Left lobe of liver (tissue), 2 donors: ENCODE data around the gene CTXND1. TPM values are rescaled to one million over a fixed set of nuclear protein-coding genes. Genes with fewer than 3 reads are reported as not detected.
"Not testable (repeated sequence)": the region's sequence is repeated elsewhere in the genome, so short reads cannot be mapped to it uniquely, and the experiment has no call there.

Experiments used
- ATAC-seq: fragments of 200-7000 bp; cut with Tn5 transposase; one replicate; pipeline ENCODE4 v1.9.1; 2020; ENCODE audit warnings: mild to moderate bottlenecking, moderate library complexity
- DNase-seq: peaks from one replicate; pipeline ENCODE4 v3.0.0-alpha.2; 2020; ENCODE audit warnings: low spot score
- total RNA-seq: library from RNA; stranded (reverse); gene quantifications from one replicate; pipeline ENCODE4 v1.2.1, GENCODE V29; 2021
- donor health status: DM: no; HTN: no; CAD: no; lungs with moderate emphysema.
- donor health status: DM: no; HTN: yes; CAD: no.

Gene CTXND1
- total RNA-seq: 4.5 TPM

DNA sequence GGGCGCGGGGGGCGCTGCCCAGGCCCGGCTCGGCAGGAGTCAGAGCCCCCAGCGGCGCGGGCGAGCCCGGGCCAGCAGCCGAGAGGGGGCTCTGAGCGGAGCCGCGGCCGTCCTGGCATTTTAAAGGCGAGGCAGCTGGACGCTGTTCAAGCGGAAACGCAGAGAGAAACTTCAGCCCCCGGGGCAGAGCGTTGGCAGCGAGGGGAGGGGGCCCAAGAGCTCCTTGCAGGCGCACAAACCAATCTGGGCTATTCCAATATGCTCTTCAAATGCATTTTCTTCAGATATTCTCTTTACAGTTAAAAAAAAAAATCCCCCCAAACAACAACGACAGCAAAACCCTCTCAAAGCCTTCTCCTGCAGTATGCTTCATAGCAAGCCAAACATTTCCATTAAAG, at the start of gene CTXND1:
TSS of gene CTXND1 (minus strand) at position 93 of the 398 bp plus-strand sequence. CDS start 50,264 bp downstream, outside the sequence.
- peak; percentile 51 for ATAC-seq
- peak; percentile 57 for DNase-seq

DNA sequence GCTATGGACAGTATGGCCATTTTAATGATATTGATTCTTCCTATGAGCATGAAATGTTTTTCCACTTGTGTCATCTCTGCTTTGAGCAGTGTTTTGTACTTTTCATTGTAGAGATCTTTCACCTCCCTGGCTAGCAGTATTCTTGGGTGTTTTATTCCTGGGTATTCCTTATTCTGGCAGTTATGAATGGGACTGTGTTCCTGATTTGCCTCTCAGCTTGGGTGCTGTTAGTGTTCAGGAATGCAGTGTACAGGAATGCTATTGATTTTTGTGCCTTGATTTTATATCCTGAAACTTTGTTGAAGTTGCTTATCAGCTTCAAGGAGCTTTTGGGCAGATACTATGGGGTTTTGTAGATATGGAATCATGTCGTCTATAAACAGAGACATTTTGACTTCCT, 49.5 kb upstream of the CTXND1 start:
- DNase-seq (no peak), ATAC-seq (no peak)

DNA sequence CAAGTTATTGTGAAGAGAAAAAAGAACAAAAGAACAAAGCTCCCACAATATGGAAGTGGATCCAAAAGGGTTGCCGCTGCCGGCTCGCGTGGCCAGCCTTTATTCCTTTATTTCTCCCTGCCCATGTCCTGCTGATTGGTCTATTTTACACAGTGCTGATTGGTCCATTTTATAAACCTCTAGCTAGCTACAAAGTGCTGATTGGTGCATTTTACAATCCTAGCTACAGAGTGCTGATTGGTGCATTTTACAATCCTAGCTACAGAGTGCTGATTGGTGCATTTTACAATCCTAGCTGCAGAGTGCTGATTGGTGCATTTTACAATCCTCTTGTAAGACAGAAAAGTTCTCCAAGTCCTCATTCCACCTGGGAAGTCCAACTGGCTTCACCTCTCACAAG, 43.8 kb upstream of the CTXND1 start:
- not testable (repeated sequence) for DNase-seq, ATAC-seq

GRCh38 chr15:80292079-80292478, 40.1 kb upstream of the CTXND1 start:
- ATAC-seq (no peak), DNase-seq (no peak)

DNA sequence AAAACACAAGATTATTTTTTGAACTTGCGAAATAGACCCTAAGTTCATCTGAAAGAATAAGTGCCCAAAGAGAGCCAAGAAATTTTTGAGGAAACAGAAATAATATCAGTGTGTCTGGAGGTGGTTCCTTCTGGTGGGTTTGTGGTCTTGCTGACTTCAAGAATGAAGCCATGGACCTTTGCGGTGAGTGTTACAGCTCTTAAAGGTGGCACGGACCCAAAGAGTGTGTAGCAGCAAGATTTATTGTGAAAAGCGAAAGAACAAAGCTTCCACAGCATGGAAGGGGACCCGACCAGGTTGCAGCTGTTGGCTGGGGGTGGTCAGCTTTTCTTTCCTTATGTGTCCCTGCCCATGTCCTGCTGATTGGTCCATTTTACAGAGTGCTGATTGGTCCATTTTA, 38.9 kb upstream of the CTXND1 start:
- DNase-seq, ATAC-seq: not testable (repeated sequence)

- ATAC-seq: no peak
- no peak for DNase-seq
Measured at GRCh38 chr15:80289528-80290495, 37.8 kb upstream of the CTXND1 start.

- ATAC-seq: no peak
- DNase-seq: no peak
Measured at GRCh38 chr15:80288131-80288530, 36.1 kb upstream of the CTXND1 start.

- ATAC-seq (no peak), DNase-seq (no peak)
Measured at GRCh38 chr15:80286055-80286454, 34.0 kb upstream of the CTXND1 start.

- no peak for ATAC-seq
- no peak for DNase-seq
Measured at GRCh38 chr15:80285379-80285778, 33.4 kb upstream of the CTXND1 start.

GRCh38 chr15:80283531-80283930, 31.5 kb upstream of the CTXND1 start:
- DNase-seq: no peak
- ATAC-seq: no peak

- DNase-seq: no peak
- no peak for ATAC-seq
Measured at GRCh38 chr15:80277147-80277546, 25.1 kb upstream of the CTXND1 start.

DNA sequence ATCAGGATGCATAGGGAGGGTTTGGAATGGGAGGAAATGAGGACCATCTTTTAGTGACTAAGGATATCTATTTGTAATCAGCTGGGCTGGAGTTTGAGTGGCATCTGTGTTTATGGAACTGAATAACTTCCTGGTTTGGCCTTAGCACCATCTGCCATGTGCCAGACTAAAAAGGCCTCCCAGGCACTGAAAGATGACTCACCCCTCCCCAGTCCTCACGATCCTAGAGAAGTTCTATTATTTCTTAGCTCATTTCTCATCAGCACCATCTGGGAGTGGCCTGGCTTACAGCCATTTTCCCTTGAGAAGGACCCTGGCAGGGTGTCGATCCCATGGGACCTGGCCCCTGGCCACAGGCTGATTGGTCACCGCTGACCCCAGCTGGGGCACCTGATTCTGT, 23.9 kb upstream of the CTXND1 start:
- DNase-seq (no peak), ATAC-seq (no peak)

- DNase-seq (no peak), ATAC-seq (no peak)
Measured at GRCh38 chr15:80274996-80275395, 23.0 kb upstream of the CTXND1 start.

- ATAC-seq (no peak), DNase-seq (no peak)
Measured at GRCh38 chr15:80274554-80274953, 22.5 kb upstream of the CTXND1 start.

DNA sequence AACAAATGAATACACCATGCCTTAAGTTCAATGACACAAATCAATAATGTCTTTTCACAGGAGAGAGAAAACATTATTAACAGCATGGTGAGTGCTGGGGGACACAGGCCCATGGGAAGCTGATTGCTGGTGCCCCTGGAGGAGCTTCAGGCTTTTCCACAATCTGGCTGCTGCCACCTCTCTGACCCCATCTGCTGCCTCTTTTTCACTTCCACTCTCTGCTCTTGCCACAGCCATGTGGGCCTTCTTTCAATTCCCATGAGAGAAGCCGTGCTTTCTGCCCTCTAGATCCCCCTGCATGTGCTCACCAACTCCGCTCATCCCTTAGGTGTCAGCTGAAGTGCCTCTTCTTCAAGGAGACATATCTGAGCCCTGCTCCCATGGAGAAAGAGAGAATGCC, 21.0 kb upstream of the CTXND1 start:
- no peak for ATAC-seq
- no peak for DNase-seq

- DNase-seq: no peak
- ATAC-seq: no peak
Measured at GRCh38 chr15:80270472-80270871, 18.5 kb upstream of the CTXND1 start.

GRCh38 chr15:80268101-80268500, 16.1 kb upstream of the CTXND1 start:
- ATAC-seq: no peak

DNA sequence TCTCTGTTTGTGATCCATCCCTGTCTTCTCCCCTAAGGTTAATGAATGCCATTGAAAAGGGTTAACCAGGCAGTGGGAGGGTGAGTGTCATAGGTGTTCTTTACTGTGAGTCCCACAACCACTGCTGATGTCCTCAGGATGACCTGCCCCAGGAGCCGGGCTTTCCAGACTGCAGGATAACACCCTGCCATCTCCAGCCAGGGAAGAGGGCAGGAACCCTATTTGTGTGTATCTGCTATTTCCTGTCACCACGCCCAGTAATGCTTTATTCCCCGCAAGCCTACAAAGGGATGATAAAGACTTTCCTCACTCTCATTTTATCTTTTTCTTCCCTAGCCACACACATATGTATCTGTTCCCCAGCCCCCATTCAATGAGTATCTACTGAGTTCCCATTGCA, 15.6 kb upstream of the CTXND1 start:
- no peak for DNase-seq
- ATAC-seq: no peak

More at GRCh38 chr15:80268101-80268500, 16.1 kb upstream of the CTXND1 start:
- DNase-seq: no peak

- ATAC-seq: no peak
Measured at GRCh38 chr15:80266745-80267144, 14.7 kb upstream of the CTXND1 start.

GRCh38 chr15:80266113-80266512, 14.1 kb upstream of the CTXND1 start:
- no peak for ATAC-seq
- DNase-seq: no peak

More at GRCh38 chr15:80266745-80267144, 14.7 kb upstream of the CTXND1 start:
- no peak for DNase-seq

- ATAC-seq: no peak
- DNase-seq: peak; percentile 8
Measured at GRCh38 chr15:80265021-80265420, 13.0 kb upstream of the CTXND1 start.

DNA sequence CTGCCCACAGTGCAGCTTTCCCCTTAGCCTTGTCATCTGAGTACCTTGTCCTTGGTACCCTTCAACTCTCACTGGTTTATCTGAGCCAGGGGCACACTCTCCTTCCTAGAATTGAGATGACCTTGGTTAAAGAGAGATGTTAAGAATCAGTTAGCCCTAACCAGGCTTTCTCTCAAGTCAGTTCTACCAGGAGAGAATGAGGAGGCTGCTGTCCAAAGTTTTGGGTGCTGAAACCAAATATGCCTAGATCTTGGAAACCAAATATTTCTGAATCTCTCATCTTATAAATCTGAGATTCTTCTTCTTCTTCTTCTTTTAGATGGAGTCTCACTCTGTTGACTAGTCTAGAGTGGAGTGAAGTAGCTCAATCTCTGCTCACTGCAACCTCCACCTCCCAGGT, 12.0 kb upstream of the CTXND1 start:
- peak; percentile 8 for DNase-seq

More for the DNA sequence above, 12.0 kb upstream of the CTXND1 start:
- no peak for ATAC-seq
